ENCODE results near the gene AFAP1.

AFAP1 gene

DNA sequence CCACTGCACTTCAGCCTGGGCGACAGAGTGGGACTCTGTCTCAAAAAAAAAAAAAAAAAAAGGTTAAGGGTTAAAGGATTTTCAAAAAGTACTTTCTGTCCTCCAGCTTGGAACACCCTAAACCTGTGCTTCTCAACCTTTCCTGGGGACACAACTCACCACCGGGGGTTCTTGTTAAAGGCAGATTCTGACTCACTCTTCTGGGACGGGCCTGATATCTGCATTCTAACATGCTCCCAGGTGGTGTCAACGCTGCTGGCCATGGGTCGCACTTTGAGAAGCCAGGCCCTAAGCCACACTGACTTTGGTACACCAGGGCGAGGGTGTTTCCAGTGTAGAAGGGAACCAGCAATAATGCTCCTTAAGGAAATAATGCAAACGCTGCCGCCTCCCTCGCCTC, 46.1 kb downstream of the AFAP1 start:
- no peak for DNase-seq (ENCODE audit: low read depth in 2 of 2)

DNA sequence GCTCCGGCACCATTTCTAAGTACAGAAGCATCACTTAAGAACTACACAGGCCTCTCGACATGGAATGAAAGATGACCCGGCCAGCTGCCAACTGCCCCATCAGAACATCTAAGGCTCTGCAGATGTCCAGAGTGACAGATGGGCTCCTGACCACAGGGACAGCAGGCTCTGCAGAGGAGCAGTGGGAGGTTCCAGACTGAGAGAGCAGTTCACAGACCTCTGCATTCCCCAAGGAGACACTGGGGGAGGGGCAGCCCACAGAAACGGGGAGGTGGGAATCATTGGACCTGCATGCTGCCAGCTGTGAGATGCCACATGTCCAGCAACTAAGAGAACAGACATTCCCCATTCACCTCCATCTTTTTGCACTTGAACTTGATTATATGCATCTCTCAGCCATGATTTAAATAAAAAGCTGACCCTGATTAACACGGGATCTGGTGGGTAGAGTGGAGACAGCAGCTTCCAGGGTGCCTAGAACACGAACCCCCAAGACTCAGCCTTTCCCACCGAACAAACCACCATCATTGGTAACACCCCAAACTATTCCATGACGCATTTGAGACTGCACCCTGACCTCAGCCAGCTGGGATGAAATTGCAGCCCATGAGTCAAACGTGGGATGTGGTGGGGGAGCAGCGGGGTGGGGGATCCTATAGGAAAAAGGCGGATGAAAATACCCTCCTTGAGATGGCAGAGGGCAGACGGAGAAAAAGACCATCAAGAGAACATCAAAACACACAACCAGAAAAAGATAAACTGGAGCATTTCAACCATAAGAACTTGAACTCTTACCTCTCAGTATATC, 47.2 kb downstream of the AFAP1 start:
- DNase-seq (ENCODE audit: low read depth in 2 of 2) = no peak

DNA sequence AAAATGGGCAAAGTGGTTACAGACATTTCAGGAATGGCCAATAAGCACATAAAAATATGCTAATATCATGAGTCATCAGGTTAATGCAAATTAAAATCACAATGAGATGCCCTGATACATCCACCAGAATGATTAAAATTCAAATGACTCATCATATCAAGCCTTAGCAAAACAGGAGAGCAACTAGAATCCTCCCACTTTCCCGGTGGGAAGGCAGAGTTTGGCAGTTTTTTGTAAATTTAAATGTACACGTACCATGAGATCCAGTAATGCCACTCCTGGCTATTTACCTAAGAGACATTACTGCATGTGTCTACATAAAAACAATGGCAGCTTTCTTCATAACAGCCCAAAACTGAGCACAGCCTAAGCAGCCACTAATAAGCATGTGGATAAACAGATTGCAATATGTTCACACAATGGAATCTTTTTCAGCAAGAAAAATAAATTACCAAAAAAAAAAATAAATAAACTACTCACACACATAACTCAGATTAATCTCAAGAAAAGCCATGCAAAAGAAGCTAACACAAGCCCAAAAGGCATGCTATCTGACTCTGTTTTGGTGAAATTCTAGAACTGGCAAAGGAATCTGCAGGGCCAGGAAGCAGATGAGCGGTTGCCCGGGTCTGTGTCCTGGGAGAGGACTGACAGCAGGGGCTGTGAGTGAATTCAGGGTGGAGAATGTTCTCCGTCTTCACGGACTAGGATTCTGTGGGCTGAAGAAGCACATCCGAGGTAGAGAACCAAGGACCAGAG, 48.8 kb downstream of the AFAP1 start:
- DNase-seq (ENCODE audit: low read depth in 2 of 2) = no peak

DNA sequence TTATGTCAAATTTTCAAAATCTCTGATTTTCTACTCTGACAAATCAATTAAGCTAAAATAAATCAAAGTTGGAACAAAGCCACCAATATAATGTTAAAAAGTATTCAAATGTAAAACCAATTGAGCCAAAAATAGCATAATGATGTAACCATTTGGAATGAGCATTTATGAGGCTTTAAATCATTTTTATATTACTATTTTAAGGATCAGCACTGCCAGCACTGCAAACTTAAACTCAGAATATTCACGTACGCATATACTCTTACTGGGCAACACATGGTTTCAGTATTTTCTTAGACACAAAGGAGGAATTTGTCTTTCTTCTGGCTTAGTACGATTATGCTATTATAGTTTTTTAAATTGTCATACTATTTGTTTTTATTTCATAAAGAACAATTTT, 52.2 kb downstream of the AFAP1 start:
- DNase-seq (ENCODE audit: low read depth in 2 of 2) = no peak

DNA sequence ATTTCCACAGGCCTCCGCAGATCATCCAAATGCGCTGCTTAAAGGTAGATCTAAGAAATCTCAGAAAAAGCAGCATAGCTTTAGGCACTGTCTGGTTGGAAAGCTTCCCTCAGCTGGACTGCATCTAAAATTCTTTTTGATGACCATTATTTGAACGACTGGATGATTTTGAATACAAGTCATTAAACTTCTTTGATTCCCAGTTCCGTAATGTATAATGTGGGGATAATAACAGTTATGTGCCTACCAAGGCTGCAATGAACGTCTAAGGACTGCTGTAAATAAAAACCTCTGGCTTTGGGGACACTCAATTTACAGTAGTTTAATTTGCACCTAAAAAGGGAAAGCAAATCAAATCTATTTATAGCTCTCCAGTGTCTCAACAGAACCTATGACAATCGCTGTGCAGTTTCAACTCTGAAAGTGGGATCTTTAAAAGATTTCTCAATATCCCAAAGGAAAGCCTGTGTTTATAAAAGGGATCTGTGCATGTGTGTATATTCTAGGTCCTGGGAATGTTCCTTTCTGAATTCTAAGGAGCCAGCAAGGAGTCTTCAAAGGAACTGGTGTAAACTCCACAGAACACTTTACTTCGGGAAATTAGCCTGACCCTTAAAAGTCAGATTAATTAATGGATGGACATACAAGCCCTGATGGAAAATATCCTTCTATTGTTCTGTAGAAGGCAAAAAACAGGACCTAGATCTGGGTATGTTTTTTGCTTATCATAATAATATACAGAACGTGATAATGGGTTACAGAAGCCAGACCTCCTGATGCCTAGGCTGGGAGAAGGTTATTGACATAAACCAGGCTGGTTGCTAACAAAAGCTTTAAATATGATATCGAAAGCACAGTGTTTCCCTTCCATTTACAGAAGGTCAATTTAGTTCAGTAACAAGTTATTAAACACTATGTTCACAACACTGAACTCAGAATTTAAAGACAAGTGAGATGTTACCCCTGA, 53.4 kb downstream of the AFAP1 start:
- DNase-seq (ENCODE audit: low read depth in 2 of 2) = no peak

DNA sequence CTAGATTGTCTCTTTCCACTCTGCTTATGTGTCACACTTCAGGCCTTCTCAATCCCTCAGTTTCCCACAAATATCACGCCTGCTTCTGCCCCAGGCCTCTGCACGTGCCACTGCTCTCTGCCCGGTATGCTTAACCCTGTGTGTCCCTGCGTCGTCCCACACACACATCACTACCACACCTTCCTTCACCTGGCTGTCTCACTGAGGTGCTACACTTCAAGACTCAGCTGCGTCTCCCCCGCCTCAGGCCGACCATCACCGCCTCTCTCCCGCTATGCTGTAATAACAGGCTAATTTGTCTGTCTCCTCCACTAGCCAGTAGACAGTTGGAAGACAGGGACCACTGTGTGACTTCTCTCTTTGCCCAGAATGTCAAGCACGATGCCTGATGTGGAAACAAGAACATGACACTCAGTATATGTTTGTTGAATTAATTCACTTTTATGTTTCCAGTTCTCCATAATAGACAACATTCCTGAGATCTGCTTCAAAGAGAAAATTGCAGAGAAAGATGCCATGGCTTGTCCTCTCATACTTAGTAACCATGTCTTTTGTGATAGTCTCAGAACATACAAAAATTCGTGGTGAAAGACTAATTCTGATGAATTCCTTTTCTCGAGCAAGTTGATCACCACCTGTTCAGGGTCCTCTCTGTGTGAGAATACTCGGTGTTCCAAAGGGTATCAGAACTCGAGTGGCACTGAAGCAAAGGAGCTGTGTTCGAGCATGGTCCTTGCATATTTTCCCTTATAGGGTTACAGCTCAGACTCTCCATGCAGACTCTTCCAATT, 54.2 kb downstream of the AFAP1 start:
- DNase-seq (ENCODE audit: low read depth in 2 of 2) = no peak

DNA sequence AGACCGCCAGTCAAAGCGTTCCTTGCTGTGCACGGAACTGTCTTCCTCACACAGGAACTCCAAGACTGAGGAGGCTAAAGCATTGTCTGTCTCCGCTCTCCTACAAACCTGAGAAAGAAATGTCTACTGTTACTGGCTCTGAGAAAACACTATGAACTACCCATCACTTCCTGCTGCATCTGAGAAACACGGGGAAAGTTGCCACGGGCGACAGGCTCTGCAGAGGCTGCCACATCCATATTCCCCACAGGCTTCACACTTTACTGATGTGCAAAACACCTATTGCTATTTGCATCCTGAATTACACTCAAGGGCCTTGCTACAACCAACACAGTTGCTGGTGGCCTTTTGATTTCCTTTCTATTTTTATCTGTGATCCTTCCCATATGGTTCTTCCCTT, 59.0 kb downstream of the AFAP1 start:
- no peak for DNase-seq (ENCODE audit: low read depth in 2 of 2)

DNA sequence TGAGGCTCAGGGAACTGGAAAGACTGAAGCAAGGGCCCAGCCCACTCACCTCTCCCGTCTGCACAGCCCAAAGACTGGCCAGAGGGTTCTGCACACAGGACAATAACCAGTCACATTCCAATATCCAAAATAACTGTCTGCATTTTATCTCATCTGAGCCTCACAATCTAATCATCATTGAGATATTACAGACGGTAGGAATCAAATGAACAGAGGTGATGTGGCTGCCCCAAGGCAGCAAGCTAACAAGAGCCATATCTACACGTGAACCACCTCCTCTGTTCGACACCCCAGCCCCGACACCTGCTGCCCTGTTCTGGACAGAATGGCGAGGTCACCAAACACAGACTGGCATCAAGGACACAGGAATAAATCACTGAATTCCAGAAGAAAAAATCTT, 60.5 kb downstream of the AFAP1 start:
- no peak for DNase-seq (ENCODE audit: low read depth in 2 of 2)

DNA sequence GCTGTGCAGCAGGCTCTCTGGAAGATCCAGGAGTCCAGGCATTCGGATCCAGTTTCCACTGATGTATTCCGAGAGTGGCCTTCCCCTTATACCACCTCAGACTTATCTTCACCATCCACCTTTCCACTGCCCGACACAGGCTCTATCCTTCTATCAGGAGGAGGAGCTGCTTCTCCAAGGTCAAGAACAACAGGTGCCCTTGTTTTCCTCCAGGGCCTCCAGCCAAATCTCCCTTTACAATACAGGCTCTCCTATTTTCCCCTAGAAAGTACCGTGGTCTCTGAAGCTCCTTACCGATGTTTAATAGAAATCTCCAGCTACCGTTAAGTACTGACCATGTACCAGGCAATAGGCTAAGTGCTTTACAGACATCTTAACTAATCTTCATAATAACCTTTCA, 61.3 kb downstream of the AFAP1 start:
- no peak for DNase-seq (ENCODE audit: low read depth in 2 of 2)

DNA sequence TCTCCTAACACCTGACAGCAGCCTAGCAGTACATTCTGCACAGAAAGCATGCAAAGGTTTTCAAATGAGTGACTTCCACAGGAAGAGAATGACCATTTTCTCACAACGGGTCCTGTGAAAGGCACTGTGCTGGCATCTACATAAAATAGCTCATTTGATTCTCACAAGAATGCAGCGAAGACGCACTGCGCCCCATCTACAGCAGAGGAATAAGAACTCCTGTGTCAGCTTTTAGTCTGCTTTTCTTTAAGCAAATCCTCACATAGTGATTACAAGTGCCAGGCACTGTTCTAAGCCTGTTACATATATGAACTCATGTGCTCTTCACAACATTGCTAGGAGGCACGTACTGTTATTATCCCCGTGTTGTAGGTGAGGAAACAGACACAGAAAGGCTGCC, 62.5 kb downstream of the AFAP1 start:
- DNase-seq (ENCODE audit: low read depth in 2 of 2) = no peak

DNA sequence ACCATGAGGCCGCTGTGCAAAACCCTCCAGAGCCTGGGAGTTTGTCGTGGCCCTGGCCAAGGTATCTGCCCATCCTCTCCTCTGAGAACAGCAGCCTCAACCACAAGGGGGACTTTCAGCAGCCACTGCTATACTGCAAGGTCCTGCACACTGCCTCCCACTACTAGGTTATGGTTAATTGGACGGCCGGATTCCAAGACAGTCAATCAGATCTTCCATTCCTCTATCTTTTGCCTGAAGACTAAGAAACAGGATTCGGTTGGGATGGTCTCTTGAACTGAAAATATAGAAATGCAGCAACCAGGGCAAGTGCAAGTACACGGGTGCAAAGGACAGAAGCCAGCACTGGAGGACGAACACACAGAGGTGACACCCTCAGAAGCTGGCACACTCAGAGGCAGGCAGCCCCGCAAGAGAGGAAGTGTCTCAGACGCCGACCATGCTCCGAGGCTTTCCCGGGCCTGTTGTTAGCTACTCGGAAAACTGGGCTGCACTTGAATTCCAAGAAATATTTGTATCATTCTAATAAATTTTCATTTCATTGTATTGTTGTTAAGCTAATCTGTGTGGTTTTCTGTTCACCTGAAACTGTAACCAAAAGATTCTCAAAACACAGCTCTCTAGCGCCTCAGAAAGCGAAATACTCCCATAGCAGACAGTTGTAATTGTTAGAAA, 63.3 kb downstream of the AFAP1 start:
- peak; percentile 21 to 46 for DNase-seq (ENCODE audit: low read depth in 2 of 2)

DNA sequence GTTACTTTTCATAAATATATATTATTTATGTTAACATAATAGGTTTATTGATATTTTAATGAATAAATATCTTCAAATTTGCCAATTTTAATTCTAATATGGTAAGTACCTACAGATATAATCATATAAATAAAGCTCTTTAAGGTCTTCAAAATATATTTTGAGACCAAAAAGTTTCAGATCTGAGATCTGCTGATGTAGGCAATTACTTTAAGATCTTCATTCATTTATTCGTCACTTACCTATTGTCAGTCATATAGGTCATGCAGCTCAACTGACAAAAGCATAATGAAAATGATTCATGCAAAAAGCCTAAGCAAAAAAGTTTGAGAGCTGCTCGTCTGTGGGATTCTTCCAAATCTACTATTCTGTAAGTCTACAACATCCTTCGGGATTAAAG, 64.8 kb downstream of the AFAP1 start:
- DNase-seq (ENCODE audit: low read depth in 2 of 2) = no peak

DNA sequence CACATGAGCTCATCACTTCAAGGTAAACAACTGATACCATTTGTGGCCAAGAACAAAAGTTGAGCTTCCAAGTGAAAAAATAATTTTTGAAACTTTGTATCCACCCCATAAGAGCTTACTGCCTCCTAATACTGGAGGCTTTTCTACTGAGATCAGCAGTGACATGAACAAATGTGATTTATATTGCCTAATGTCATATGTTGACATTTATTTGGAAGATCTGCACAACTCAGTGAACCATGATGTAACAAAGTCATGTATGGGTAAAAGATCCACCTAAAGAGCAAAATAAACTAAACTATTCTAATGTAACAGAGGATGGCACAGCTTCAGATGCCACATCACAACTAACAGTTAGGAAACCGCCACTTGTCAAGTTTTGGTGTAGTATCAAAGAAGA, 65.8 kb downstream of the AFAP1 start:
- no peak for DNase-seq (ENCODE audit: low read depth in 2 of 2)

DNA sequence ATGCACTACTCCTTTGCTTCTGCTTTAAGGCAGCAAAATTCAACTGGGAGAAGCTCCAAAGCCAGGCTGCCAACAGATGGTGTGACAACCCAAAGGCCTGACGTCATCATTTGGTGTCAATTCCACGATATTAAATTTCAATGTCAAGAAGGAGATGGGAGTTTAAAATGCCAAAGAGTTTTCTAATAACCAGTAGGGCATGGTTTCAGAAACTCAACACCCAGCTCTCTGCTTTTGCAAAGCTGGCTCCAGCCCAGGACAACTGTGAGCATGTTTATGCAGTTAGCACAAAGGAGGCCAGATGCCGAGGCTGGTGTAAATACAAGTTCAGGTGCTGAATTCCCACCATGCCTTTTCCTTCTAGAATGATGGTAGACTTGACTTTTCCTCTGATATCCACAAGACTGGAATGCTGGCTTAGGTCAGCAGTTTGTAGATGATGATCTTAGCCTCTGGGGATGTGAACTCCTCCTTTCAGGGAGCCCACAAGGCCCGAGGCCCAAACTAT, 67.3 kb downstream of the AFAP1 start:
- no peak for DNase-seq (ENCODE audit: low read depth in 2 of 2)

DNA sequence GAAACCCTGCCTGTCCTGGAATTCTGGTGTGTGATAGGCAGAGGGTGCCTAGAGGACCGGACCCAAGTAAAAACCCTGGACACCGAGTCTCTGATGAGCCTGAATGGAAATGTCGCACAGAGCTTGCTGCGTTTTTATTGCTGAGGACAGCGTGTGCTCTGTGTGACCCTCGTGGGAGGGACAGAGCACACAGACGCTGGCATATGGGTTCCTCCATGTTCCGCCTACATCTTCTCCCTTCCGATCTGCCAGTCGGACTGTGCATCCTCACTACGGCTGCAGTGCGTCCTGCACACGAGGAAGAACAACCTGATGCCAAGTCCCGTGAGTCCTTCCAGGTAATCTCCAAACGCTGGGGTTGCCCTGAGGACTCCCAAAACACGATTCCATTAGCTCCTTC, 68.3 kb downstream of the AFAP1 start:
- DNase-seq (ENCODE audit: low read depth in 2 of 2) = no peak

DNA sequence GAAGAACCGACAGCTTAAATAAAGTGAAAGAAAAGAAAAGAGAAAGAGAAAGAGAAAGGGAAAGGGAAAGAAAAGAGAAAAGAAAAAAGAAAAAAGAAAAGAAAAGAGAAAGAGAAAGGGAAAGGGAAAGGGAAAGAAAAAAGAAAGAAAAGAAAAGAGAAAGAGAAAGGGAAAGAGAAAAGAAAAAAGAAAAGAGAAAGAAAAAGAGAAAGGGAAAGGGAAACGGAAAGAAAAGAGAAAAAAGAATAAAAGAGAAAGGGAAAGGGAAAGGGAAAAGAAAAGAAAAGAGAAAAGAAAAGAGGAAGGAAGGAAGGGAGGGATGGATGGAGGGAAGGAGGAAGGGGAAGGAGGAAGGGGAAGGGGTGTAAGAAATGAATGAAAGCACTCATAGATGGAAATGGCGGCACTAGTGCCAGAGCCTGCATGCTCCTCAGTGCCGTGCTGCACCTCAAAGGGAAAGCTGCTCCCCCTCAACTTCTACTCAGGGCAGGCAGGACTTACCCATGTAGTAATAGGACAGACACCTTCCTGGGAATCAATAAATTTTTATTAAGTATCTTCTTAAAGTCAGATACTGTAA, 70.7 kb downstream of the AFAP1 start:
- DNase-seq (ENCODE audit: low read depth in 2 of 2) = no peak

DNA sequence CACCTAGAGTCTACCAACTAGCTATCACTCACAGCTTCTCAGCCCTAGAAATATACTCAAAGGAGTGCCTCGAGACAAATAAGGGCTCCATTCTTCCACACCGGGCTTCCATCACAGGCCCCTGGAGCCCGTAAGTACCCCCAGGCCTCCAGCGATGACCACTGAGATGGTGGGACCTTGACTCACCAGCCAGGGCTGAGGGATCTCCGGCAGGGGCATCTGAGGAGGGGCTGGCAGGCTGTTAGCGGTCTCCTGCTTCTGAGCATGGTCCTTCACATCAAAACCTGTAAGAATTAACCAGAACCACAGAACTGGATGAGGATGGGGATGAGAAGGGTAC, 71.3 kb downstream of the AFAP1 start:
- no peak for DNase-seq (ENCODE audit: low read depth in 2 of 2)

DNA sequence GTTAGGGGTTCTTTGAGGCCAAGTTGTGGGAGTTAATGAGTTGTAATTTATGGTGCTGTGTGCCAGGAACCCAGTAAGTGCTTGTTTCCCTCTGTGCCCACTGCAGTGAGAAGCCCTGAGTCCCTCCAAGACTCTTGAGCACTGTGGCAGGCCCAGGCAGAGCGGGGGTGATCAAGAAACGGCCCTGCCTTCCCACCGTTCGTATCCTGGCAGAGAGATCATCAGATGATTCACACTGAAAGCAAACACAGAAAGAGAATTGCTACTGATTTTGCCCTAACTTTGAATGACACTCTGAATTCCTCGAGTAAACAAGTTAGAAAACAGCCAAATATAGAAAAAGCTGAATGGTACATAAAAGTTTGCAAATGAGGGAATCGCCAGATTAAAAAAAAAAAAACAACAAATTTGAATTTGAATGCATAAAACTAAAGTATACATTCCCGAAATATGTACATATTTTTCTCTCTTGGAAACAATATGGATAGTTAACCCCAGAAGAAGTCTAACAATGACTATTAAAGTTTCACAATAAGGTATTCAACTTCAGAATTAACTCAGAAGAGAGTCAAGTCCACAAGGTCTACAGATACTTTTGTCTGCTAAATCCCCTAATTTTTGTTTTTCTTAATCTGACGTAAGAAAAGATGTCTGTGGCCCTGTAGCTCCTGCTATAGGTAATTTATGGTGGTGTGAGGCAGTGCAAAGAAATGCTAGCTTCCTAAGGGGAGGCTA, 71.8 kb downstream of the AFAP1 start:
- no peak for DNase-seq (ENCODE audit: low read depth in 2 of 2)

DNA sequence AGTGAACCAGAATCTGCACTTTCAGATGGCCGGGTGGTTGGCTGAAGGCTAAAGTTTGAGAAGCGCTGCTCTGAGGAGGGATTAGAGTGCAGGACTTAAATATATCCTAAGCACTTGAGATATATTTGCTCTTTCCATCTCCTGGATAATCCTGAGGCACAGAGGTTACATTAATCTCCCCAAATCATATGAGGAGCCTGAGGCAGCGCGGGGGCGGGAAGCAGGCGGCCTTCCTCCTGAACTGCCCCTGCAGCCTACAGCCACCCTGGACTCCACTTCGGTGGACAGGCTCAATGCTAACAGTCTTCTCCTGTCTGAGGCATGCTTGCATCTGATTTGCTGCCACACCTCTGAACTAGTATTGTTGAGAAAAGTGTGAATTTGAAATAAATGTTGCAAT, 72.5 kb downstream of the AFAP1 start:
- DNase-seq (ENCODE audit: low read depth in 2 of 2) = no peak

DNA sequence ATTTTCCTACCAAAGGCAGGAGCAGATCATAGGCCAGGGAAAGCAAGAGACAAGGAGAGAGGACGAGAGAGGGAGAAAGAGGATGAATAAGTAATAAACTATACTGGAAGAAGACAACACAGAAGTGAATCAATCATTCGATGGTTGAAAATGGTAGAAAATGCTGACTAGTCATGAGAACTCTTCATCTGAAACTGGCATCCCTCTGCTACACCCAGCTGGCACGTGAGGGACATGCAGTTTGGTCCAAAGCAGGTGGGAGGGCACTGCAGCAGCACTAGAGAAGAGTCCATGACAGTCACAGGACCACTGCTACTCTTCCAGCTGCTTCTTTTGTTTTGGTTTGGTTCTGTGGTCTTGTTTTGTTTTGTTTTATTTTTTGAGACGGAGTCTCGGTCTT, 74.1 kb downstream of the AFAP1 start:
- no peak for DNase-seq (ENCODE audit: low read depth in 2 of 2)

All from stimulated activated CD4-positive, alpha-beta T cell treated with anti-CD3 and anti-CD28 coated beads, Interleukin-1b, Interleukin-23, amount 100 ng/mL, for 4 hours (primary cell).